CD14-positive monocyte (primary cell): ENCODE data around the gene CLOCK. TPM values are rescaled to one million over a fixed set of nuclear protein-coding genes. Genes with fewer than 3 reads are reported as not detected.
"Not testable (repeated sequence)": the region's sequence is repeated elsewhere in the genome, so short reads cannot be mapped to it uniquely, and the experiment has no call there.

Source experiments
- DNase-seq, 3 donors: peaks; one replicate each; pipeline ENCODE4 v3.0.0-alpha.2; 2011 to 2022
- H2AFZ ChIP-seq: 2 replicates; pipeline ENCODE4 v1.6.0; 2012; ENCODE audit warnings: mild to moderate bottlenecking, low read depth, low read length, inconsistent platforms; ENCODE audit not compliant: insufficient read depth, poor library complexity, severe bottlenecking
- H3K27ac ChIP-seq, 2 donors: 1 replicate in 1 of 2; 2 replicates in 1 of 2; pipeline ENCODE4 v1.5.1; 2012 to 2013; ENCODE audit warnings: low read length in 2 of 2, control low read depth in 1 of 2, inconsistent platforms in 1 of 2, low read depth in 1 of 2, mild to moderate bottlenecking in 1 of 2
- H3K27me3 ChIP-seq, 2 donors: one replicate each; pipeline versions ENCODE4 v1.6.0 to v1.6.1; 2011 to 2013; ENCODE audit warnings: low read length in 2 of 2; ENCODE audit not compliant: control insufficient read depth in 2 of 2, insufficient read depth in 2 of 2
- H3K36me3 ChIP-seq, 2 donors: replicated peaks in 1 of 2; 1 replicate in 1 of 2; 2 replicates in 1 of 2; pipeline versions ENCODE4 v1.5.1 to v1.6.1; 2012 to 2013; ENCODE audit warnings: low read length in 2 of 2, control low read depth in 1 of 2, inconsistent platforms in 1 of 2, mild to moderate bottlenecking in 1 of 2; ENCODE audit not compliant: insufficient read depth in 2 of 2, control insufficient read depth in 1 of 2
- H3K4me1 ChIP-seq, 2 donors: 1 replicate in 1 of 2; 2 replicates in 1 of 2; pipeline versions ENCODE4 v1.5.1 to v1.6.1; 2012 to 2013; ENCODE audit warnings: low read length in 2 of 2, control low read depth in 1 of 2, inconsistent platforms in 1 of 2, mild to moderate bottlenecking in 1 of 2, moderate library complexity in 1 of 2; ENCODE audit not compliant: insufficient read depth in 2 of 2, control insufficient read depth in 1 of 2
- H3K4me2 ChIP-seq: replicated peaks from 2 replicates; pipeline ENCODE3; 2012; ENCODE audit warnings: low read length, moderate library complexity, mild to moderate bottlenecking; ENCODE audit not compliant: poor library complexity, severe bottlenecking; ENCODE audit errors: extremely low read depth
- H3K4me3 ChIP-seq, 3 experiments: fragments of 200-600 bp in 1 of 3; sonication (generic) in 1 of 3; replicated peaks in 1 of 3; 1 replicate in 2 of 3; 2 replicates in 1 of 3; pipeline ENCODE4 v1.5.1; 2011 to 2013; ENCODE audit warnings: low read length in 3 of 3, mild to moderate bottlenecking in 3 of 3, control low read depth in 2 of 3, low read depth in 2 of 3, inconsistent platforms in 1 of 3, moderate library complexity in 1 of 3
- H3K79me2 ChIP-seq: 2 replicates; pipeline ENCODE4 v1.6.0; 2012; ENCODE audit warnings: mild to moderate bottlenecking, control low read depth, inconsistent platforms, low read length, moderate library complexity; ENCODE audit not compliant: insufficient read depth
- H3K9ac ChIP-seq: 2 replicates; pipeline ENCODE4 v1.6.0; 2017; ENCODE audit warnings: low read length, mild to moderate bottlenecking; ENCODE audit not compliant: insufficient read depth, poor library complexity, severe bottlenecking
- H3K9me3 ChIP-seq, 2 donors: replicated peaks in 1 of 2; 1 replicate in 1 of 2; 2 replicates in 1 of 2; pipeline versions ENCODE4 v1.5.1 to v1.6.1; 2012 to 2013; ENCODE audit warnings: low read length in 2 of 2, control low read depth in 1 of 2; ENCODE audit not compliant: control insufficient read depth in 1 of 2, insufficient read depth in 1 of 2
- H4K20me1 ChIP-seq: 2 replicates; pipeline ENCODE4 v1.6.0; 2012; ENCODE audit warnings: mild to moderate bottlenecking, low read length, control low read depth, moderate library complexity; ENCODE audit not compliant: insufficient read depth
- H3K27ac Mint-ChIP-seq, 7 donors: one replicate each; pipeline ENCODE4 v1.8.0; 2020; ENCODE audit warnings: mild to moderate bottlenecking in 7 of 7, mixed read lengths in 7 of 7, moderate library complexity in 6 of 7, inconsistent platforms in 2 of 7
- H3K27me3 Mint-ChIP-seq, 3 donors: one replicate each; pipeline ENCODE4 v1.8.0; 2021 to 2022; ENCODE audit warnings: low read depth in 3 of 3, mild to moderate bottlenecking in 3 of 3, mixed read lengths in 3 of 3, moderate library complexity in 3 of 3, inconsistent platforms in 1 of 3
- H3K36me3 Mint-ChIP-seq, 2 donors: one replicate each; pipeline ENCODE4 v1.8.0; 2020; ENCODE audit warnings: mixed read lengths in 2 of 2, inconsistent platforms in 1 of 2, mild to moderate bottlenecking in 1 of 2
- H3K4me1 Mint-ChIP-seq: one replicate; pipeline ENCODE4 v1.8.0; 2020; ENCODE audit warnings: mild to moderate bottlenecking, mixed read lengths
- H3K4me3 Mint-ChIP-seq, 2 donors: one replicate each; pipeline ENCODE4 v1.8.0; 2020; ENCODE audit warnings: mild to moderate bottlenecking in 2 of 2, mixed read lengths in 2 of 2, moderate library complexity in 1 of 2
- H3K9me3 Mint-ChIP-seq, 7 donors: one replicate each; pipeline ENCODE4 v1.8.0; 2020 to 2022; ENCODE audit warnings: mixed read lengths in 7 of 7, mild to moderate bottlenecking in 6 of 7, moderate library complexity in 6 of 7, inconsistent platforms in 2 of 7
- CTCF ChIP-seq: fragments of 200-600 bp; IDR thresholded peaks from one replicate; pipeline ENCODE4 v1.8.0; 2022; ENCODE audit warnings: antibody characterized with exemption, mild to moderate bottlenecking
- WGBS: methylation state at CpG from one replicate; pipeline ENCODE4 v1.1.5; 2013; ENCODE audit warnings: missing lambda C conversion rate; ENCODE audit not compliant: insufficient coverage; 5-methylcytosine and 5-hydroxymethylcytosine counted together
- intact Hi-C, 2 donors: fragments of 100-400 bp; cut with micrococcal nuclease; formaldehyde crosslinking; loops; one replicate each; pipeline versions ENCODE4 v1.15.0 to v1.15.1; 2023
- polyA plus RNA-seq, 3 donors: library from polyadenylated mRNA; depleted of rRNA in 1 of 3; unstranded in 2 of 3; stranded (reverse) in 1 of 3; fragments of 300-500 nt in 2 of 3; fragments of >200 nt in 1 of 3; fragmentation: Illumina TruSeq in 2 of 3; gene quantifications; 1 replicate in 2 of 3; 2 replicates in 1 of 3; pipeline ENCODE4 v1.2.3, GENCODE V29; 2012 to 2021

Gene CLOCK
- polyA plus RNA-seq, 3 donors, result 1.9 to 3.7 (median 2.9) TPM

DNA sequence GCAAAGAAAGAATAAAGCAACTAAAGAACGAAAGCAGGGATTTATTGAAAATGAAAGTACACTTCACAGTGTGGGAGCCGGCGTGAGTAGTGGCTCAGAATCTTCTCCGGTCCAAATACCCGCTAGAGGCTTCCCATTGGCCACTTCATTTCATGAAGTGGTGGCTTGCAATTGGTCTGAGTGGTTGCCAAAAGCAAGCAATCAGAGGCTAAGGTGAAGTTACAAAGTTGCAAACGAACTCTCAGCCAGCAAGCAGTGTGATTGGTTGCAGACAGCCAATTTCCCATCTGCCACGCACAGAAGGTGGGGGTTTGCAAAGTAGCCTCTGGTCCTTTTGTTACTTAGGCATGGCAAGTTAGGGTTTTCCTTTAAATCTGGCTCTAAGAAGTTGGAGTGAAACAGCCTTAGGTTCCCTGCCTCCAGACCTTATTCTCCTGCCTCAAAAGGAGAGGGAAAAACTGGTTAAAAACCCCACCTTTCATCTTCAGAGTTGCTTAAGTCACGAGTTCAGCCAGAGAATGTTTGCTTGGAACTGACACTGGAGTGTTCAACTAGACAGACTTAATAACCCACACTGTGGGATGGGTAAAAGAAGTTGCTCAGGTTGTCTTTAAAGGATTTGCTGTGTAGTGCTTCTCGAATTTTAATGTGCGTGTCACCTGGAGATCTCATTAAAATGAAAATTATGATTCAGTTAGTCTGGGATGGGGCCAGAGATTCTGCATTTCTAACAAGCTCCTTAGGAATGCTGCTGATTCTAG, 6.9 kb upstream of the CLOCK start:
- intact Hi-C loops, result no loop called here
- no peak for TF ChIP-seq CTCF
- Mint-ChIP-seq H3K27ac (no peak overlapping the region), H3K27me3 (peaks cover 7 to 26% (median 17%) of the 10 kb centered on the region in 3 donors), H3K36me3 (no peaks in the 10 kb centered on the region), H3K4me3 (peak overlapping the region; percentile 31), H3K4me1 (no peaks in the 10 kb centered on the region), H3K9me3 (peaks cover 4 to 14% (median 8%) of the 10 kb centered on the region in 7 donors)
- Histone ChIP-seq H3K4me1 (no peaks in the 10 kb centered on the region), H3K27me3 (peaks cover 0 to 3% of the 10 kb centered on the region in 2 donors), H2AFZ (no peak overlapping the region), H4K20me1 (no peaks in the 10 kb centered on the region), H3K4me2 (peak overlapping the region; percentile 5), H3K79me2 (no peaks in the 10 kb centered on the region), H3K9ac (no peak overlapping the region), H3K4me3 (no peak overlapping the region), H3K27ac (no peak overlapping the region), H3K9me3 (no peaks in the 10 kb centered on the region), H3K36me3 (no peaks in the 10 kb centered on the region)
- WGBS, result 70% methylated on average over 7 of the region's 10 CpGs
- DNase-seq, result peak in 1 of 3 donors; percentile 12

DNA sequence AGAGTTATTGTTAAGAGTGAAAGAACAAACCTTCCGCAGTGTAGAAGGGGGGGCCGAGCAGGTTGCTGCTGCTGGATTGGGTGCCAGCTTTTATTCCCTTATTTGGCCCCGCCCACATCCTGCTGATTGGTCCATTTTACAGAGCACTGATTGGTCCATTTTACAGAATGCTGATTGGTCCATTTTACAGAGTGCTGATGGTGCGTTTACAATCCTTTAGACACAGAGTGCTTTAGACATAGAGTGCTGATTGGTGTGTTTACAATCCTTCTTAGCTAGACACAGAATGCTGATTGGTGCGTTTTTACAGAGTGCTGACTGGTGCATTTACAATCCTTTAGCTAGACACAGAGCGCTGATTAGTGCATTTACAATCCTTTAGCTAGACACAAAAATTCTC, 5.3 kb upstream of the CLOCK start:
- H3K9me3 ChIP-seq, H3K27me3 ChIP-seq, H3K27ac Mint-ChIP-seq, H3K4me3 ChIP-seq, H3K4me2 ChIP-seq, H3K4me3 Mint-ChIP-seq, intact Hi-C loops, H2AFZ ChIP-seq, H4K20me1 ChIP-seq, H3K4me1 Mint-ChIP-seq, DNase-seq, H3K27ac ChIP-seq, H3K9me3 Mint-ChIP-seq, H3K9ac ChIP-seq, H3K79me2 ChIP-seq, H3K36me3 Mint-ChIP-seq, H3K36me3 ChIP-seq: not testable (repeated sequence)
- peaks cover 8 to 24% (median 22%) of the 10 kb centered on the region in 3 donors for H3K27me3 Mint-ChIP-seq
- H3K4me1 ChIP-seq, result peaks cover 8 to 10% of the 10 kb centered on the region in 2 donors
- 92% methylated on average over 4 of the region's 6 CpGs for WGBS
